Caki2 (cell line): Measurements from ENCODE around the gene RAB11FIP5. TPM values are rescaled to one million over a fixed set of nuclear protein-coding genes. Genes with fewer than 3 reads are reported as not detected.
A peak's percentile ranks its signal among the peaks of the same experiment; 100 is the strongest.
"Not testable (repeated sequence)": the region's sequence is repeated elsewhere in the genome, so short reads cannot be mapped to it uniquely, and the experiment has no call there.

Experiments used
- DNase-seq: peaks from one replicate; pipeline ENCODE4 v3.0.0-alpha.2; 2015; ENCODE audit warnings: low read depth
- in situ Hi-C: cut with HindIII; loops from 2 replicates; pipeline ENCODE4 v1.10.0; 2016; ENCODE audit warnings: low sequenced_read_pairs, low pct_unique_long_range_greater_than_20kb, mixed read lengths
- total RNA-seq: library from RNA; depleted of rRNA; stranded (reverse); fragments of >200 nt; shearing (Covaris generic); gene quantifications from 2 replicates; pipeline ENCODE4 v1.2.3, GENCODE V29; 2014; ENCODE audit warnings: low replicate concordance

Gene RAB11FIP5
- total RNA-seq, 1 experiment from 2014 or later = 42.6 TPM

GRCh38 chr2:73112026-73112912 lies 479 bp downstream of the RAB11FIP5 start:
- in situ Hi-C loops = no loop called here
- peak; percentile 63 for DNase-seq

- DNase-seq = peak; percentile 85
- in situ Hi-C loops = no loop called here
Observed at GRCh38 chr2:73111073-73112025, 1.4 kb downstream of the RAB11FIP5 start.

DNA sequence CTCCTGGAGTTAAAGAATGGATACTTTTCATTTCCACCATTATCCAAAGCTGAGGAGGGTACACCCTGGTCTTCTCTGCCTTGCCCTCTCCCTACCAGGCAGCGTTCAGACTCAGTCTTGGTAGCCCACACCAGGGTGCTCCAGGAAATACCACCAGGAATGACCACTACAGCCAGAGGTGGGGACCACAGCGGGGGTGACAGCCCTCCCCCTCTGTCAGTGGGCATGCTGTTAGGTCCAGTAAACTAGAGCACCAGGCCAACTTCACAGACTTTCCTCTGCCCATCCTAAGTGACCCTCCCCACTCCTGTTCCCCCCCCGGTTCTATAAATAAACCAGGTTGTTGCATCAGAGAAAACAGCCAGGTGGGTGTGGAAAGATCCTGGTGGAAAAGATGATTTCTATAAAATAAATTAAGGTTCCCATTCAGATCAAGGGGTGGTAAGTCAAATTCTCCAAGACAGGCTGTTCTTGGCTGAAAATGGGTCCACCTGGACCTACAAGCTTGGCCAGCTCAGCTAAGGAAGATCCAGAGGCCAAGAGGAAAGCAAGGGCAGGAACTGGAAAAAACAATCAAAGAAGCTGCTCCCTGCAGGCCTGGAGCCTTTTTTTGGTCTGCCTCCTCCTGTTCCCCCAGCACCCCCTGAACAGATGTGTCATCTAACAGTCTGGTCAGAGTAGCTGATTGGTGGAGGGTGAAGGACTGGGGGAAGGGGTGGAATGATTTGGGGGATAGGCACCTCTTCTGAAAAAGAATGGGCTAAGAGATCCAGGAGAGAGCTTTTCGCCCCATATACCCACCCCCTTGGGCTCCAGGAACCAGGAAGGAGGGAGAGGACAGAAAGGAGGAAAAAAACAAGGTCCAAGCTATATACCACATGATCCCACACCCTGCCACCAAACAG lies 2.3 kb downstream of the RAB11FIP5 start:
- no peak for DNase-seq
- in situ Hi-C loops = no loop called here

GRCh38 chr2:73109431-73110167 lies 3.1 kb downstream of the RAB11FIP5 start:
- no peak for DNase-seq
- in situ Hi-C loops = no loop called here

GRCh38 chr2:73107211-73107926 lies 5.4 kb downstream of the RAB11FIP5 start:
- DNase-seq = no peak
- in situ Hi-C loops = no loop called here

DNA sequence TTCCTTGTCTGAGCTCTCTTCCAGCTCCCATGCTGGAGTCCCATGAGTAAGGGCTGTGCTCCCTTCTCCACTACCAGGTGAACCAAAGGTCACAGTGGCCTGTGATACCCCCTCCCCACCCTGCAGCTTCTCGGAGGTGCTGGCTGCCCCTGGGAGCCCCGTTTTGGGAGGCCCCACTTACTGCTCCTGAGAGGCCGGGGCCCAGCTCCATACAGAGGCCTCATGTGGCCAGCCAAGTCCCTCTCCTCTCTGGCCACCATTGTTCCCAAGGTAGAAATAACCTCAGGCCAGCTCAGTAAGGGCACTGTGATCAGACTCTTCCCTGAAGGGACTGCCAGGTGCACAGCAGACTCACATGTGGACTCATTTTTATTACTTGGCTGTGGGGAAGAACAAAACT lies 6.0 kb downstream of the RAB11FIP5 start:
- DNase-seq = no peak
- in situ Hi-C loops = no loop called here

DNA sequence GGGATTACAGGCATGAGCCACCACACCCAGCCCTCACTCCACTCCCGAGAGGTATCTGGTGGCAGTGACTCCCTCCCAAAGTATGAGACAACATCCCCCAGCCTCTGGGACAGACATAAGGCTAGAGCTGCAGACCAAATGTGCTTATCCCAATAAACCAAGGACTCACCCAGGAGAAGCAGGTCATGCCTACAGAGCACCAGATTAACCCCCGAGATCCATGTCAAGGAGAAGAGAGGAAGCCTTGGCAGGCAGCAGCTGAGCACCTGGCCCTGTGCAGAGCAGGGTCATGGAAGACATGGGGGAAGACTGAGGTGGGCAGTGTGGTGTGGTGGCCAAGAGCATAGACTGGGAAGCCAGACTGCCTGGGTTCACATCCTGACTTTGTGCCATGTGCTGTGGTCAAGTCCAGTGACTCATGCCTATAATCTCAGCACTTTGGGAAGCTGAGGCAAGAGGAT lies 7.2 kb downstream of the RAB11FIP5 start:
- no peak for DNase-seq
- in situ Hi-C loops = no loop called here

DNA sequence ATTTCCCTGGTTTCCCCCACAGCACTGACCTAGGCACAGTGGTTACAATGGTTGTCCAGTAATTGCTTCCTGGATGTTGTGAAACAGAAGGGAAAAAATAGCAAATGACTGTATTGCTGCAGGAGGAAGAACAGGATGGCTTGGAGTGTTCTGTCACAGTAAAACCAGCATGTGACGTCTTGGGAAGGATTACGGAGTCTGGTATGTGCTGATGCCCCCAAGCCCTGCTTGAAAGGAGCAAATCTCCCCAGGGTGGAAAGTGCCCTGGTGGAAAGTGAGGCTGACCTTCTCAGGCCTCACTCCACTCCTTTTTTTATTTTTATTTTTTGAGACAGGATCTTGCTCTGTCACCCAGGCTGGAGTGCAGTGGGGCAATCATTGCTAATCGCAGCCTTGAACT lies 7.8 kb downstream of the RAB11FIP5 start:
- in situ Hi-C loops = no loop called here
- DNase-seq = no peak

DNA sequence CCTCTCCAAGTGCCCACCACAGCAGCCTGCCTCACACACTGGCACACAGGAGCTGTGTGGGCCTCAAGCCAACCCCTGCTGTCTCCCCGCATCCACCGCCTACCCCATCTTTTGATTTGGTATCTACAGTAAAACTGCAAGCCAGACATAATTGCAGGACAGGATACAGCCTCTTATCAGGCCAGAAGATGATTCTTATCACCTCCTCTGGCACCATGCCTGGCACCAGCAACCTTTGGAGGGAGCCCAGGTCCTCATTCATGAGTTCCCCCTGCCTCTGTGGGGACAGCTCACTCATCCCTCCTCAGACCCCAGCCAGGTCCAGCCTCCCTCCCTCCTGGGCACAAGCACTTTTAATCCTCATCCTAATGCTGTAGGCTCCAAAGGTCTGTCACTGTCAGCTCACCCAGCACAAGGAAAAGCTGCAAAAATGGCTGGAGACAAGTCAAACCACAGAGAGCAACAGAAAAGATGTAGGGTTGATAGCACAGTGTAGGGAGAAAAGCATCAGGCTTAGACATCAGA lies 9.7 kb downstream of the RAB11FIP5 start:
- in situ Hi-C loops = no loop called here
- no peak for DNase-seq

- in situ Hi-C loops = no loop called here
- no peak for DNase-seq
Observed at GRCh38 chr2:73101626-73102256, 11.0 kb downstream of the RAB11FIP5 start.

- in situ Hi-C loops = no loop called here
Observed at GRCh38 chr2:73100956-73101355, 11.8 kb downstream of the RAB11FIP5 start.

GRCh38 chr2:73099486-73099885 lies 13.3 kb downstream of the RAB11FIP5 start:
- in situ Hi-C loops = no loop called here

More at GRCh38 chr2:73100956-73101355, 11.8 kb downstream of the RAB11FIP5 start:
- no peak for DNase-seq

GRCh38 chr2:73095910-73096309 lies 16.8 kb downstream of the RAB11FIP5 start:
- no peak for DNase-seq
- in situ Hi-C loops = no loop called here

More at GRCh38 chr2:73099486-73099885, 13.3 kb downstream of the RAB11FIP5 start:
- no peak for DNase-seq

DNA sequence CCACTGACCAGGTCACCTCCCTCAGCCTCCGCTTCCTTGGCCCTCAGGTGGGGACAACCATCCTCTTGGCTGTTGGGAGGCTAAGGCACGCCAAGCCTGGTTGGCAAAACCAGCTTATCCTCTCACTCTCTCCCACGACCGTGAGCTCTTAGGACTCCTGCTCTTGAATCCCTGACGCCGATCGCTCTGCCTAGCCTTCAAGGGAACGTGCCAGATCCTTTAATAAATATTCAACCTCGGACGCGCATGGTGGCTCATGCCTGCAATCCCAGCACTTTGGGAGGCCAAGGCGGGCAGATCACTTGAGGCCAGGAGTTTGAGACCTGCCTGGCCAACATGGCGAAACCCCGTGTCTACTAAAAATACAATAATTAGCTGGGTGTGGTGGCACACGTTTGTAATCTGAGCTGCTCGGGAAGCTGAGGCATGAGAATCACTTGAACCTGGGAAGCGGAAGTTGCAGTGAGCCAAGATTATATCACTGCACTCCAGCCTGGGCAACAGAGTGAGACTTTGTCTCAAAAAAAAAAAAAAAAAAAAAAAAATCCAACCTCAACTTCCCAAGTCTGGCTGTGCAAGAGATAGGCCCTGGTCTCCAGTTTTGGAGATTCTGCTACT lies 19.0 kb downstream of the RAB11FIP5 start:
- peak; percentile 46 for DNase-seq
- in situ Hi-C loops = not testable (repeated sequence)

DNA sequence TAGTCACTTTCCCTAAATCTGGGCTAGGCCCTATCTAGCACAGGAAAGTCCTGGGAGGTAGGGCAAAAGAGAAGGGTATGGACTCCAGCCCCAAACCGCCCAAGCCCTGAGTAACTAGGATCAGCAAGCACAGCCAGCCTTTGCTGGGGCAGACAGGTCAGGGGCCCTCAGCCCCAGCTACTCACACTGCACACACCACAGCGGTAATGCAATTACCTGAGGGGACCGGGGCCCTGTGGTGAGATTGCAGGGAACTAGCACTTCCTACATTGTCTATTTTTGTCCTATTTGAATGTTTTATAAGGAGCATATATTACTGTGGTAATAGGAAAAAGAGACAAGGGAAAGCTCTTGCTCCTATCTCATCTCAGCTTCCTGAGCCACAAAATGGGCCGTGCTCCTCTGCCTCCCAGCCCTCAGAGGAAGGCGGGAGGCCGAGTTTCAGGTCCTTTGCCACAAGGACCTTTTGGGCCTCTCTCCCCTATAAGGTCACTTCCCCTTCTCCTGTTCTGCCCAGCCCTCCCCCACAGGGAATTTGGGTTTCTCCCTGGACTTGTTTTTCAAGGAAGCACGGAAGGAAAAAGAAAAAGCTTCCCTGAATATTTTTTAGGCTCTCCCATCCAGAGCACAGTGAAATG lies 20.5 kb downstream of the RAB11FIP5 start:
- in situ Hi-C loops = no loop called here
- no peak for DNase-seq
